Islet of Langerhans (tissue), 1 donor: Measurements from ENCODE around the gene PRR11.
"Not testable (repeated sequence)": the region's sequence is repeated elsewhere in the genome, so short reads cannot be mapped to it uniquely, and the experiment has no call there.

Experiments
- FAIRE-seq: peaks from one replicate; lab custom pipeline; 2011; peaks lifted over from hg19 to GRCh38; lab: Jason Lieb, UNC

The PRR11 gene

GRCh38 chr17:59152925-59153324 lies 2.6 kb upstream of the PRR11 start:
- FAIRE-seq, result no peak

DNA sequence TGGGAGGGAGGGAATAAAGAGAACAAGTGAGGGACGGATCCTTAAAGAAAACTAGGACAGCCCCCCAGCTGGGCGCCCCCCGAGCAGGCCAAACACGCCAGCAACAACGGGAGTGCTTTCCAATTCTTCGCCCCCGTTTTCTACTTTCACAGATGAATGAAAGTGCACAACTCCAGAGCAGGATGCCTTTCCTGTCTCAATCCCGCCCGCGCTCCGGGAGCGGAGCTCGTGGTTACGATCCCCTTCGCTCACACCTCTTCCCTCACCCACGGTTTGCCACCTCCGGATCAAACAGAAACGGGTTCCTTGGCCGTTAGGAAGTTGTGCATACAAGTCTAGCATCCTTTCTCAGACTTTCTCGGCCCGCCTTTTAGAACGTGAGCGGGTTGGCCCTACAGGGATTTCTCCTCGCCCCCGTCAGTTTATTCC lies 1.2 kb upstream of the PRR11 start:
- no peak for FAIRE-seq

GRCh38 chr17:59154721-59155438 lies 666 bp upstream of the PRR11 start, which contains the start of gene SKA2:
Gene SKA2 (minus strand): TSS chr17:59155186. CDS start chr17:59155163, 23 bp downstream.
- no peak for FAIRE-seq

GRCh38 chr17:59160157-59161025 lies 4.8 kb downstream of the PRR11 start:
- no peak for FAIRE-seq

DNA sequence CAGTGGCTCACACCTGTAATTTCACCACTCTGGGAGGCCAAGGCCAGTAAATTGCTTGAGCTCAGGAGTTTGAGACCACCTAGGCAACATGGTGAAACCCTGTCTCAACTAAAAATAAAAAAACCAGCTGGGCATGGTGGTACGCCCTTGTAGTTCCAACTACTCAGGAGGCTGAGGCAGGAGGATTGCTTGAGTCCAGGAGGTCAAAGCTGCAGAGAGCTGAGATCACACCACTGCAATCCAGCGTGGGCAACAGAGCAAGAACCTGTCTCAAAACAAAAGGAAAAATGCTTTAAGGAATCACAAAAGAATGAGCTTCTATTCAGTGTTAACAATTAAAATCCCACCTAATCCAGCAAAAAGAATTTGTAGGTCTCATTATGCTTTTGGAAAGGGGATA lies 5.9 kb downstream of the PRR11 start:
- FAIRE-seq, result no peak

DNA sequence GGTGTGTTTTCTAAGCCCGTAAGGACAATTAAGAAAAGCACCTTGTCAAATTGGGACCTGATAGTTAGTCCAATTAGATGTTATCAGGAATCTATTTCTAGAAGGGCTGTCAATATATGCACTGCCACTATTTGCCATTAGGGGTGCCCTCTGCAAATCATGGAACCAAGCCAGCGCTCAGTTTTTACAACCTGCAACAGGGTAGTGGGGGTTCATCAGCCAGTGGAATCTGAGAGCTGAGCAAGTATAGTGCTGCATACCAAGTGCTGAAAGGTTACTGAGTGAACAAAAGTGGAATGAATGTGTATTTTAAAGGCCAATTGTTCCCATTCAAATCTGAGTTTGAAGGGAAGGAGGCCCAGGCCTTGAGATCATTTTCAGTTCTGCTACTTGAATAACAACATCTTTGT lies 10.4 kb downstream of the PRR11 start:
- no peak for FAIRE-seq

DNA sequence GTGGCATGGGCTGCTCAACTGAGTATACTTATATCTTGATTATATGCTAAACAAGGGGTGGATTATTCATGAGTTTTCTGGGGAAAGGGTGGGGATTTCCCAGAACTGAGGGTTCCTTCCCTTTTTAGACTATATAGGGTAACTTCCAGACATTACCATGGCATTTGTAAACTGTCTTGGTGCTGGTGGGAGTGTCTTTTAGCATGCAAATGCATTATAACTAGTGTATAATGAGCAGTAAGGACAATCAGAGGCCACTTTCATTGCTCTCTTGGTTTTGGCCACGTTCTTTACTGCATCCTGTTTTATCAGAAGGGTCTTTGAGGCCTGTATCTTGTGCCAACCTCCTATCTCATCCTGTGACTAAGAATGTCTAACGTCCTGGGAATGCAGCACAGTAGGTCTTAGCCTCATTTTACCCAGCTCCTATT lies 12.0 kb downstream of the PRR11 start:
- FAIRE-seq, result no peak

DNA sequence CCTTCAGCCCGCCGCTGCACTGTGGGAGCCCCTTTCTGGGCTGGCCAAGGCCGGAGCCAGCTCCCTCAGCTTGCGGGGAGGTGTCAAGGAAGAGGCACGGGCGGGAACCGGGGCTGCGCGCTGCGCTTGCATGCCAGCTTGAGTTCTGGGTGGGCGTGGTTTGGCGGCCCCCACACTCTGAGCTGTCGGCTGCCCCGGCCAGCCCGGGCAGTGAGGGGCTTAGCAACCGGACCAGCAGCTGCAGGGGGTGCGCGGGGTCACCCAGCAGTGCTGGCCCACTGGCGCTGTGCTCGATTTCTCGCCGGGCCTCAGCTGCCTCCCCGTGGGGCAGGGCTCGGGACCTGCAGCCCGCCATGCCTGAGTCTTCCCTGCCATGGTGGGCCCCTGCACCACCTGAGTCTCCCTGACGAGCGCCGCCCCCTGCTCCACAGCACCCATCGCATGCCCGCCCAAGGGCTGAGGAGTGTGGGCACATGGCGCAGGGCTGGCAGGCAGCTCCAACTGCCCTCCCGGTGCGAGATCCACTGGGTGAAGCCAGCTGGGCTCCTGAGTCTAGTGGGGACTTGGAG lies 17.0 kb downstream of the PRR11 start:
- FAIRE-seq, result no peak

GRCh38 chr17:59174671-59175070 lies 19.1 kb downstream of the PRR11 start:
- FAIRE-seq, result no peak

- no peak for FAIRE-seq
Measured at GRCh38 chr17:59175076-59175475, 19.5 kb downstream of the PRR11 start.

- no peak for FAIRE-seq
Measured at GRCh38 chr17:59178266-59178985, 22.9 kb downstream of the PRR11 start.

DNA sequence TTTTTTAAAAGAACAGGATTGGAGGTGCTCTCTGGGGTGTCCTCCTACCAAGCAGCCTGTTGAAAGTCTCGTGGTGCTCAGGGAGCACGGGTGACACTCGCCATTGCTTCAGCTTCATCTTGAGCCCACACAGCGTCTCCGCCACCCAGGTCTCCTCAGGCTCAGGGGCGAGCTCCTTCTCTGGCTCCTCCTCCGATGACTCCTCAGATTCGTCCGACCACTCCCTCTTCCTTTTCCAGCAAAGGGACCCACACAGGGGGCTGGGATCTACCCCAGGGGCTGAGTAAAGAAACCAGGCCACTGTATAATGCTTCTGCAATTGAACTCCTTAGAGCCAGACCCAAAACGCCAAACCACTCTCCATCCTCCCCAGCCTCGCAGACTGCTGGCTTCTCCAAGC lies 24.1 kb downstream of the PRR11 start:
- FAIRE-seq, result not testable (repeated sequence)

DNA sequence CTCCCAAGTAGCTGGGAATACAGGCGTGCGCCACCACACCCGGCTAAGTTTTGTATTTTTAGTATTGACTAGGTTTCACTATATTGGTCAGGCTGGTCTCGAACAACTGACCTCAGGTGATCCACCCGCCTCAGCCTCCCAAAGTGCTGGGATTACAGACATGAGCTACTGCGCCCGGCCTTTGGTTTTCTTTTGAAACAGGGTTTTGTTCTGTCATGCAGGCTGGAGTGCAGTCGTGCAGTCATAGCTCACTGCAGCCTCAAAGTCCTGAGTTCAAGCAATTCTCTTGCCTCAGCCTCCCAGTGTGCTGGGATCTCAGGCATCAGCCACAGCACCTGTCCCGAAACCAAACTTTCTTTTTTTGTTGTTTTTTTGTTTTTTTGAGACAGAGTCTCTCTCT lies 25.1 kb downstream of the PRR11 start:
- FAIRE-seq, result no peak

DNA sequence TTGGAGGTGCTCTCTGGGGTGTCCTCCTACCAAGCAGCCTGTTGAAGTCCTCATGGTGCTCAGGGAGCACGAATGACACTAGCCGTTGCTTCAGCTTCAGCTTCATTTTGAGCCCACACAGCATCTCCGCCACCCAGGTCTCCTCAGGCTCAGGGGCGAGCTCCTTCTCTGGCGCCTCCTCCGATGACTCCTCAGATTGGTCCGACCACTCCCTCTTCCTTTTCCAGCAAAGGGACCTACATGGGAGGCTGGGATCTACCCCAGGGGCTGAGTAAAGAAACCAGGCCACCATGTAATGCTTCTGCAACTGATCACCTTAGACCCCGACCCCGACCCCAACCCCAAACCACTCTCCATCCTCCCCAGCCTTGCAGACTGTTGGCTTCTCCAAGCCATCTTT lies 25.9 kb downstream of the PRR11 start:
- no peak for FAIRE-seq

- FAIRE-seq, result no peak
Measured at GRCh38 chr17:59185997-59186396, 30.5 kb downstream of the PRR11 start.

DNA sequence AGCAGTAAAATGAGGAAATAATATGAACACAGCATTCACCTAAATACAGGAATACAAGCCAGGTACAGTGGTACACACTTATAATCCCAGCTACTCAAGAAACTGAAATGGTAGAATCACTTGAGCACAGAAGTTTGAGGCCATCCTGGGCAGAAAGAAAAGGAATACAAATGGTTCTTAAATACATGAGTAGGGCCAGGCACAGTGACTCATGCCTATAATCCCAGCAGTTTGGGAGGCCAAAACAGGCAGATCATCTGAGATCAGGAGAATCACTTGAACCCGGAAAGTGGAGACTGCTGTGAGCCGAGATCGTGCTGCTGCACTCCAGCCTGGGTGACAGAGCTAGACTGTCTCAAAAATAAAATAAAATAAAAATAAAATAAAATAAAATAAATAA lies 31.3 kb downstream of the PRR11 start:
- no peak for FAIRE-seq

GRCh38 chr17:59190806-59191205 lies 35.3 kb downstream of the PRR11 start:
- no peak for FAIRE-seq

DNA sequence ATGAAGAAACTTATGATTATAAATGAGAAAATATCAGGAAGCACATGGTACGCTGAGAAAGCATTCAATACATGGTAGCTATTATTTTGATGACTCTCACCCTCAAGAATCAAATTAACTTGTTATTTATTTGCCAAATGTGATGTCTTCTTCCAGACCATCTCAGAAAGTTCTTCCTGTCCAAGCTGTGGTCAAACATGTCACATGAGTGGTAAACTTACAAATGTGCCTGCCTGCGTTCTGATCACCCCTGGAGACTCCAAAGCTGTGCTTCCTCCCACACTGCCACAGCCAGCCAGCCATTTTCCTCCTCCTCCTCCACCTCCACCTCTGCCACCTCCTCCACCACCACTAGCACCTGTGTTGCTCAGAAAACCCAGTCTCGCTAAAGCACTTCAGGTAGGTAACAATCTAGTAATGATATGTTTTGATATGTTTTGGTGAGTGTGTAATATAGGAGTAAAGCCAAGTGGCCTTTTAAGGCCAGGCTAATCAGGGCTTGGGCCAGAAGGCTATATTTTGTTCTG lies 37.9 kb downstream of the PRR11 start:
- FAIRE-seq, result no peak

GRCh38 chr17:59199398-59199797 lies 43.9 kb downstream of the PRR11 start:
- FAIRE-seq, result no peak

- no peak for FAIRE-seq
Measured at GRCh38 chr17:59202320-59202719, 46.8 kb downstream of the PRR11 start.

DNA sequence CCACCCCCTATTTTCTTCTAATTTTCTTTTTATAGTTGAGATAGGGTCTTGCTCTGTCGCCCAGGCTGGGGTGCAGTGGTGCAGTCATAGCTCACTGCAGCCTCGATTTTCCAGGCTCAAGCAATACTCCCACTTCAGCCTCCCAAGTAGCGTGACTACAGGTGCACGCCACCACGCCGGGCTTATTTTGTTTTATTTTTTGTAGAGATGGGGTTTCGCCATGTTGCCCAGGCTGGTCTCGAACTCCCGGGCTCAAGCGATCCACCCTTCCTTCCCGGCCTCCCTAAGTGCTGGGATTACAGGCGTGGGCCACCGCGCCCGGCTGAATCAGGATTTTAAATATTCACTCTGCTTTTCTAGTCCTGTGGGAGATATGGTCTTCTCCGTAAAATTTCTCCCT lies 63.8 kb downstream of the PRR11 start:
- FAIRE-seq, result no peak

DNA sequence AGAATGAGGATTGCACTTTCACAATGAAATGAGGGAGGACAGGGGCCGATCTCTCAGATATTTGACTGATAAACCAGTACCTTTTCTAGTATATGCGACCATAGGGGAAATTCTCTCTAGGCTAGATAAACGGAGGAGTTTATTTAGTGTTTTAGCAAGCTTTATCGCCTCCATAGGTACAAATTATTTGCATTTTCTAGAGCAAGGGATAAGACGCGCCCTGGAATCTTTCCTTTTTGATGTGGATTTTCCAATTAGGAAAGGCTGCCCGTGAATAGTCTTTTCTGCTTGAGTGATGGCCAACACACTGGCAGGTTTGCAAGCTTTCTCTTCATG lies 64.4 kb downstream of the PRR11 start:
- no peak for FAIRE-seq
